Omental fat pad (tissue), 4 donors: ENCODE results near the gene INPP5A. TPM values are rescaled to one million over a fixed set of nuclear protein-coding genes. Genes with fewer than 3 reads are reported as not detected.

Experiments
- ATAC-seq: fragments of 150-250 bp; one replicate; pipeline ENCODE4 v1.9.1; 2016; ENCODE audit warnings: mild to moderate bottlenecking, moderate library complexity; ENCODE audit not compliant: low FRiP score
- DNase-seq: peaks from one replicate; pipeline ENCODE4 v3.0.0-alpha.2; 2019; ENCODE audit warnings: low spot score
- total RNA-seq, 4 donors: library from RNA; depleted of rRNA; stranded (reverse); fragments of >200 nt; gene quantifications; one replicate each; pipeline ENCODE4 v1.1.0, GENCODE V29; 2016
- TF ChIP-seq, protein P1 (sequence below), 3 donors: fragments of 450-650 bp; IDR thresholded peaks; one replicate each; pipeline ENCODE4 v1.5.1; 2016 to 2017; ENCODE audit warnings: antibody characterized with exemption in 3 of 3, mild to moderate bottlenecking in 3 of 3, moderate library complexity in 2 of 3

The INPP5A gene
- total RNA-seq, 4 donors from 2014 or later = 34.1 to 49.3 (median 43.3) TPM

DNA sequence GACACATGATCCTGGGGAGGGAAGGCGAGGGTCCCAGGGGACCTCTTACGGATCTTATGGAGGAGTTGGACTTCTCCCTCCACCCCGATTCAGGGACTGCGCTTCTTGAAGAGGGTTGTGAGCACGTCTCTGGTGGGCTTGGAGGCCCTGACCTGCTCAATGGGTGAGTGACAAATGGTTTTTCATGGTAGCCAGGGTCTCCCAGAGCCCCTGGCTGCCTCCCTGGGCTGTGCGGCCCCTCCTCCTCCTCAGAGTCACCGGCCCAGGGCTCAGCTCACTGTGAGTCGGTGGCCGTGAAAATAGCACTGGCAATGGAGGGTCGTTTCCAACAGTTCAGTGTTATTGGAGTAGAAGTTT, 26.6 kb downstream of the INPP5A start:
- TF ChIP-seq, protein P1, sequence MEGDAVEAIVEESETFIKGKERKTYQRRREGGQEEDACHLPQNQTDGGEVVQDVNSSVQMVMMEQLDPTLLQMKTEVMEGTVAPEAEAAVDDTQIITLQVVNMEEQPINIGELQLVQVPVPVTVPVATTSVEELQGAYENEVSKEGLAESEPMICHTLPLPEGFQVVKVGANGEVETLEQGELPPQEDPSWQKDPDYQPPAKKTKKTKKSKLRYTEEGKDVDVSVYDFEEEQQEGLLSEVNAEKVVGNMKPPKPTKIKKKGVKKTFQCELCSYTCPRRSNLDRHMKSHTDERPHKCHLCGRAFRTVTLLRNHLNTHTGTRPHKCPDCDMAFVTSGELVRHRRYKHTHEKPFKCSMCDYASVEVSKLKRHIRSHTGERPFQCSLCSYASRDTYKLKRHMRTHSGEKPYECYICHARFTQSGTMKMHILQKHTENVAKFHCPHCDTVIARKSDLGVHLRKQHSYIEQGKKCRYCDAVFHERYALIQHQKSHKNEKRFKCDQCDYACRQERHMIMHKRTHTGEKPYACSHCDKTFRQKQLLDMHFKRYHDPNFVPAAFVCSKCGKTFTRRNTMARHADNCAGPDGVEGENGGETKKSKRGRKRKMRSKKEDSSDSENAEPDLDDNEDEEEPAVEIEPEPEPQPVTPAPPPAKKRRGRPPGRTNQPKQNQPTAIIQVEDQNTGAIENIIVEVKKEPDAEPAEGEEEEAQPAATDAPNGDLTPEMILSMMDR (IDR thresholded peaks at IDR 0.05) = no peak
- no peak for DNase-seq
- no peak for ATAC-seq

DNA sequence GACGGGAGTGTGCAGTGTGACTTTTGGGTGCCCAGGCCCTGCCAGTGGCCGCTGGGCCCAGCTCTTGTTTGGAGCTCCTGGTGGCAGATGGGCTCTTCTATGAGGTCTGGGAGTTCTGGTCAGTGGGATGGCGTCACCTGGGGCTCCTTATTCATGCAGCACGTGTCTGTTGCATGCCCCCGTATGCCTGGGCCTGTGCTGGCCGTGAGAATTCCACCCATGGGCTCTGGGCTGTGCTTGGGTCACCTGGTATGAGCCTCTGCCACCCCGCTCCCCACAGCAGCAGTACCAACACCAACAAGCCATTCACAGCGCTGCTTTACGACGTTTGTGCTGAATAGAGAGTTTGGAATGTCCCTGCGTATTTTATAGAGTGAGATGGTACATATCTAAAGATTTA, 27.1 kb downstream of the INPP5A start:
- TF ChIP-seq, protein P1 (IDR thresholded peaks at IDR 0.05) = no peak
- ATAC-seq (no peak), DNase-seq (no peak)

DNA sequence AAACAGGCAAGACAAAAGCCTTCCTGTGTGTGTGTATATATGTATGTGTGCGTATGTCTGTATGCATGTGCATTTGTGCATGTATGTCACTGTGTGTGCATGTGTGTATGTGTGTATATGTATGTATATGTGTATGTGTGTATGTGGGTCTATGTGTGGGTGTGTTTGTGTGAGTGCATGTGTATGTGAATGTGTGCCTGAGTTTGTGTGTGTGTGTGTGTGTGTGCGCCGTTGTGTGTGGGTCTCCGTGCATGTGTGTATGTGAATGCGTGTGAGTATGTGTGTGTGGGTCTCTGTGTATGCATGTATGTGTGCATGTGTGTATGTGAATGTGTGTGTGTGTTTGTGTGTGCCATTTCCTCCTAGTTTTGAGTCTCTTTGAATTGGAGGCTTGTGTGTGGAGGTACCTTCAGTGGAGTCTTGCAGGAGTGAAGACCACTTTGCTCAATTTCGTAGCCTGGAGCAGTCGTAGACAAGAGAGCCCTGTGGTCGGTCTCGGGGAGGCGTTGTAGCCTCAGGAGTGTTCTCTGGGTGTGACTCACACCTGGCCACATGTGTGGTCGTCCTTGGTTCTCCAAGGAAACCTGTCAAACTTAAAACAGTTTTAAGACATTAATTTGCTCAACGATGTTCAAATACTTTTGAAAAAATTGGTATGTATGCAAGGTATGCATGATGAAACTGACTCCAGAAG, 28.1 kb downstream of the INPP5A start:
- TF ChIP-seq, protein P1 (IDR thresholded peaks at IDR 0.05) = no peak
- ATAC-seq (no peak), DNase-seq (no peak)

- TF ChIP-seq, protein P1 (IDR thresholded peaks at IDR 0.05) = no peak
- no peak for DNase-seq
These were observed 29.3 kb downstream of the INPP5A start for GRCh38 chr10:132566892-132567291.

DNA sequence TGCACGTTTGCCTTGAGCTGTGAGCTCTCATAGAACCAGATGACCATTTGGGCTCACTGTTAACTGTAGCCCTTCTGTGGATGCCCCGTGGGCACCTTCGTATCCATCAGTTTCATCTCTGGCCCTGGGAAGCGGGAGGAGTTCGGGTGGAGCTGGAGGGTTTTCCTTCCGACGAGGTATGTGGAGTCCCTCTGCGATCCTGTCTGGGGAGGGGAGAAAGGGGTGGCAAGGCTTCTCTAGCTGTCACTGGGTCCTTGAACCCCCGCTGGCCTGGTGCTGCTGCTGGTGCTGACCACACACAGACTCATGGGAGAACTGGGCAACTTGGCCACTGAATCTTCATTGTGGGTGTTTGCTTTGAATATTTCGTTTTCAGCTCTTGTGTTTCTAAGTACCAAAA, 32.7 kb downstream of the INPP5A start:
- TF ChIP-seq, protein P1 (IDR thresholded peaks at IDR 0.05) = no peak
- DNase-seq = no peak
- no peak for ATAC-seq

More at GRCh38 chr10:132566892-132567291, 29.3 kb downstream of the INPP5A start:
- no peak for ATAC-seq

GRCh38 chr10:132570771-132571649, 33.4 kb downstream of the INPP5A start:
- TF ChIP-seq, protein P1 (IDR thresholded peaks at IDR 0.05) = no peak
- no peak for DNase-seq
- no peak for ATAC-seq
